K562 (cell line): Measurements from ENCODE around the gene CELF4. TPM values are rescaled to one million over a fixed set of nuclear protein-coding genes. Genes with fewer than 3 reads are reported as not detected.

Experiments used
- ATAC-seq: fragments of 200-7000 bp; cut with Tn5 transposase; 3 replicates; pipeline ENCODE4 v1.9.1; 2020; ENCODE audit warnings: moderate library complexity
- BruUV-seq: library from RNA; stranded (reverse); fragments of 400-500 nt; replicated peaks from 2 replicates; lab custom pipeline; 2021; lab: Mats Ljungman, UMichigan
- CTCF ChIA-PET: fragments of 300-600 bp; formaldehyde crosslinking; extraction: SDS; loops from one replicate; lab custom pipeline; 2021; ENCODE audit warnings: low intra/inter-chr PET ratio; lab: Yijun Ruan, JAX
- POLR2A ChIA-PET: fragments of 300-600, 350-650 bp; sonication (Branson Sonifier 250); formaldehyde crosslinking; extraction: SDS; loops from one replicate; lab custom pipeline; 2021; ENCODE audit warnings: antibody characterized with exemption, inconsistent platforms; lab: Yijun Ruan, JAX
- DNase-seq, 4 experiments: peaks; one replicate each; pipeline versions ENCODE4 v3.0.0 to v3.0.0-alpha.2; 2011 to 2018; ENCODE audit warnings: low spot score in 3 of 4, mixed read lengths in 3 of 4; ENCODE audit errors: extremely low read depth in 1 of 4
- FAIRE-seq: peaks from 2 replicates; lab custom pipeline; 2011; peaks lifted over from hg19 to GRCh38; lab: Jason Lieb, UNC
- H2AFZ ChIP-seq: 2 replicates; pipeline ENCODE4 v1.6.0; 2011; ENCODE audit warnings: low read depth, low read length, control low read depth, inconsistent platforms
- H3K27ac ChIP-seq: fragments of 200-600 bp; 3 replicates; pipeline ENCODE4 v1.8.0; 2011; ENCODE audit warnings: low read depth, mild to moderate bottlenecking, control low read depth, inconsistent platforms, low read length, moderate library complexity, mixed read lengths; ENCODE audit errors: extremely low read depth
- H3K27me3 ChIP-seq, 2 experiments: fragments of 300-600 bp in 1 of 2; 2 replicates in 1 of 2; 3 replicates in 1 of 2; pipeline versions ENCODE4 v1.6.0 to v1.8.0; 2011; ENCODE audit warnings: inconsistent platforms in 2 of 2, low read length in 2 of 2, mild to moderate bottlenecking in 1 of 2, mixed read lengths in 1 of 2, moderate library complexity in 1 of 2; ENCODE audit not compliant: control insufficient read depth in 2 of 2, insufficient read depth in 2 of 2
- H3K36me3 ChIP-seq: fragments of 300-600 bp; 3 replicates; pipeline ENCODE4 v1.8.0; 2011; ENCODE audit warnings: mild to moderate bottlenecking, low read length, inconsistent platforms; ENCODE audit not compliant: control insufficient read depth, insufficient read depth
- H3K4me1 ChIP-seq, 2 experiments: fragments of 200-600 bp in 1 of 2; replicated peaks in 1 of 2; 2 replicates in 1 of 2; 3 replicates in 1 of 2; pipeline versions ENCODE4 v1.5.1 to v1.8.0; 2011; ENCODE audit warnings: inconsistent platforms in 2 of 2, low read length in 2 of 2, mild to moderate bottlenecking in 1 of 2, mixed read lengths in 1 of 2, moderate library complexity in 1 of 2; ENCODE audit not compliant: control insufficient read depth in 2 of 2, insufficient read depth in 2 of 2
- H3K4me2 ChIP-seq: 2 replicates; pipeline ENCODE4 v1.6.1; 2011; ENCODE audit warnings: low read length, control low read depth, inconsistent platforms, mixed read lengths; ENCODE audit not compliant: insufficient read depth
- H3K4me3 ChIP-seq: fragments of 200-600 bp; sonication (generic), shearing (Covaris generic); 2 replicates; pipeline ENCODE4 v1.5.1; 2016; ENCODE audit warnings: control low read depth, inconsistent platforms
- H3K79me2 ChIP-seq: fragments of 200-600 bp; 3 replicates; pipeline ENCODE4 v1.8.0; 2011; ENCODE audit warnings: low read length, inconsistent platforms; ENCODE audit not compliant: control insufficient read depth, insufficient read depth
- H3K9ac ChIP-seq, 2 experiments: 2 replicates each; pipeline versions ENCODE4 v1.6.0 to v1.6.1; 2011; ENCODE audit warnings: low read depth in 2 of 2, low read length in 2 of 2, control low read depth in 1 of 2, inconsistent platforms in 1 of 2, mild to moderate bottlenecking in 1 of 2, mixed read lengths in 1 of 2; ENCODE audit not compliant: insufficient read depth in 1 of 2
- H3K9me1 ChIP-seq: one replicate; pipeline ENCODE4 v1.6.0; 2011; ENCODE audit warnings: inconsistent platforms, mild to moderate bottlenecking, low read length, moderate library complexity; ENCODE audit not compliant: control insufficient read depth, insufficient read depth
- H3K9me3 ChIP-seq: replicated peaks from 2 replicates; pipeline ENCODE4 v1.5.1; 2011; ENCODE audit warnings: low read depth, low read length, inconsistent platforms; ENCODE audit not compliant: control insufficient read depth, insufficient read depth
- H4K20me1 ChIP-seq: replicated peaks from 2 replicates; pipeline ENCODE4 v1.6.1; 2011; ENCODE audit warnings: low read length, inconsistent platforms, mixed read lengths; ENCODE audit not compliant: control insufficient read depth, insufficient read depth
- CBX8 ChIP-seq: fragments of 200-600 bp; sonication (generic); IDR thresholded peaks from 2 replicates; pipeline ENCODE4 v1.6.1; 2012; ENCODE audit warnings: borderline replicate concordance, mixed run types, low read depth, mild to moderate bottlenecking, moderate library complexity, mixed read lengths, low read length, control low read depth, inconsistent platforms; ENCODE audit not compliant: poor library complexity, severe bottlenecking; ENCODE audit errors: extremely low read depth
- CGGBP1 ChIP-seq: fragments of 250-450 bp; sonication (Bioruptor Pico); IDR thresholded peaks from 2 replicates; pipeline ENCODE4 v1.9.0; 2021; ENCODE audit warnings: mild to moderate bottlenecking
- CREB5 ChIP-seq: fragments of 250-450 bp; sonication (Bioruptor Pico); IDR thresholded peaks from 2 replicates; pipeline ENCODE4 v1.5.0; 2020; ENCODE audit warnings: mild to moderate bottlenecking
- FOXP1 ChIP-seq: sonication (generic); formaldehyde crosslinking; IDR thresholded peaks from 2 replicates; pipeline ENCODE4 v1.8.0; 2022; ENCODE audit warnings: mild to moderate bottlenecking, missing genetic modification reagents
- HNRNPK ChIP-seq: fragments of 200-400 bp; formaldehyde crosslinking; IDR thresholded peaks from one replicate; pipeline ENCODE4 v1.6.1; 2018; ENCODE audit warnings: mild to moderate bottlenecking, low read depth, low read length; ENCODE audit not compliant: poor library complexity, severe bottlenecking
- NFIX ChIP-seq: fragments of 250-450 bp; sonication (Bioruptor Pico); IDR thresholded peaks from 2 replicates; pipeline ENCODE4 v1.4.0; 2020; ENCODE audit warnings: low read depth, mild to moderate bottlenecking, moderate library complexity
- RBBP5 ChIP-seq: fragments of 200-600 bp; sonication (generic); IDR thresholded peaks from 2 replicates; pipeline ENCODE4 v1.6.1; 2012; ENCODE audit warnings: borderline replicate concordance, mild to moderate bottlenecking, low read length, control low read depth, inconsistent platforms; ENCODE audit not compliant: insufficient read depth, poor library complexity, severe bottlenecking
- SAP30 ChIP-seq: fragments of 200-600 bp; sonication (generic); IDR thresholded peaks from 2 replicates; pipeline ENCODE4 v1.6.1; 2012; ENCODE audit warnings: borderline replicate concordance, low read depth, mild to moderate bottlenecking, moderate library complexity, low read length, control low read depth, inconsistent platforms; ENCODE audit not compliant: insufficient read depth, poor library complexity, severe bottlenecking
- SP1 ChIP-seq: sonication (generic); formaldehyde crosslinking; IDR thresholded peaks from 2 replicates; pipeline ENCODE4 v1.8.1; 2022; ENCODE audit warnings: mild to moderate bottlenecking, missing genetic modification reagents
- USF1 ChIP-seq: sonication (generic); formaldehyde crosslinking; IDR thresholded peaks from 2 replicates; pipeline ENCODE4 v1.9.0; 2022; ENCODE audit warnings: mild to moderate bottlenecking, missing genetic modification reagents
- ZNF280B ChIP-seq: fragments of 250-450 bp; sonication (Bioruptor Pico); IDR thresholded peaks from 2 replicates; pipeline ENCODE4 v1.5.1; 2021; ENCODE audit warnings: mild to moderate bottlenecking
- ZNF561 ChIP-seq: fragments of 450-650 bp; formaldehyde crosslinking; conservative IDR thresholded peaks from 2 replicates; pipeline ENCODE4 v1.4.0; 2020; ENCODE audit warnings: mild to moderate bottlenecking, moderate library complexity
- ZNF639 ChIP-seq, 2 experiments: fragments of 200-800 bp in 1 of 2; sonication (Bioruptor generic) in 1 of 2; sonication (generic) in 1 of 2; formaldehyde crosslinking in 1 of 2; IDR thresholded peaks in 1 of 2; conservative IDR thresholded peaks in 1 of 2; 2 replicates each; pipeline versions ENCODE4 v1.5.0 to v1.6.1; 2016 to 2020; ENCODE audit warnings: missing compliant biosample characterization in 1 of 2, missing genetic modification characterization in 1 of 2, missing genetic modification reagents in 1 of 2
- ZNF780A ChIP-seq: fragments of 250-450 bp; sonication (Bioruptor Pico); IDR thresholded peaks from 2 replicates; pipeline ENCODE4 v1.5.0; 2021; ENCODE audit warnings: mild to moderate bottlenecking
- WGBS: fragments of 100-300 bp; shearing (Covaris generic); methylation state at CpG from one replicate; pipeline ENCODE4 v1.1.6; 2016; ENCODE audit warnings: low coverage, mixed read lengths; ENCODE audit not compliant: insufficient coverage; ENCODE audit errors: missing lambda C conversion rate; 5-methylcytosine and 5-hydroxymethylcytosine counted together
- in situ Hi-C: fragments of 300-500 bp; cut with MboI; formaldehyde crosslinking; loops from 4 replicates; pipeline ENCODE4 v1.15.0; 2018; ENCODE audit warnings: inconsistent platforms, mixed read lengths
- intact Hi-C: fragments of 100-400 bp; cut with micrococcal nuclease; formaldehyde crosslinking; loops from 2 replicates; pipeline ENCODE4 v1.14.2; 2022
- polyA plus RNA-seq, 8 experiments: library from polyadenylated mRNA; depleted of rRNA in 4 of 8; stranded (reverse) in 5 of 8; unstranded in 3 of 8; fragments of >200 nt; fragmentation: Nextera tagmentation in 2 of 8; fragmentation: Illumina TruSeq in 1 of 8; extraction: Ambion mirVana in 2 of 8; extraction: Trizol in 1 of 8; gene quantifications; 2 replicates each; pipeline versions ENCODE4 v1.2.1 to v1.2.3, GENCODE V29; 2011 to 2014; ENCODE audit warnings: inconsistent platforms in 1 of 8, missing spikeins in 1 of 8
- total RNA-seq, 7 experiments: library from RNA; depleted of rRNA in 6 of 7; stranded (reverse); fragments of >200 nt in 6 of 7; fragmentation: Illumina TruSeq in 2 of 7; extraction: Trizol in 2 of 7; gene quantifications; 2 replicates each; pipeline versions ENCODE4 v1.2.1 to v1.2.3, GENCODE V29; 2011 to 2021; ENCODE audit warnings: low replicate concordance in 1 of 7

CELF4 gene
- total and polyA plus RNA-seq, 9 of the 15 experiments (the other 6 are each of a cell fraction or from before 2014, with no cell fraction given), result 0.04 to 0.24 (median 0.07) TPM; not detected in 3

- Histone ChIP-seq H3K9me1 (no peaks in the 10 kb centered on the region), H3K27ac (no peak overlapping the region), H3K4me3 (no peak overlapping the region), H3K79me2 (no peaks in the 10 kb centered on the region), H2AFZ (no peak overlapping the region), H3K36me3 (no peaks in the 10 kb centered on the region), H3K4me2 (no peak overlapping the region), H3K9me3 (no peaks in the 10 kb centered on the region), H3K27me3 (peaks cover 2 to 19% of the 10 kb centered on the region in 2 experiments; a peak in 2 of 5 replicates), H3K4me1 (peaks cover 0 to 2% of the 10 kb centered on the region in 2 experiments; a peak in 1 of 5 replicates), H4K20me1 (no peaks in the 10 kb centered on the region; the same call in 1 of the 2 replicates), H3K9ac (no peak overlapping the region)
- intact Hi-C loops (loop anchor here (10.0 kb wide), 1 partner anchor 208 kb away; no protein-coding TSS in a partner anchor), in situ Hi-C loops (loop anchor here (10.0 kb wide), 1 partner anchor 148 kb away; no protein-coding TSS in a partner anchor)
- CTCF ChIA-PET, result no interaction called here
- ATAC-seq, result no peak
- 1% methylated on average over 9 of the region's 9 CpGs for WGBS
- no peak for FAIRE-seq
- DNase-seq, result no peak
- BruUV-seq, result no TSS peak
- POLR2A ChIA-PET, result no interaction called here
- TF ChIP-seq HNRNPK (no peak), NFIX (CRISPR knock-in tag) (no peak), ZNF561 (CRISPR knock-in tag) (no peak), CGGBP1 (CRISPR knock-in tag) (no peak), SP1 (CRISPR knock-in tag) (no peak), CREB5 (CRISPR knock-in tag) (no peak), FOXP1 (CRISPR knock-in tag) (no peak), ZNF639 (CRISPR knock-in tag; conservative IDR thresholded peaks at IDR 0.05 in 1 of 2, IDR thresholded peaks at IDR 0.05 in 1 of 2) (no peak), ZNF280B (CRISPR knock-in tag) (no peak), RBBP5 (no peak), CBX8 (no peak), USF1 (CRISPR knock-in tag) (no peak), SAP30 (no peak), ZNF780A (CRISPR knock-in tag) (no peak)
Measured at GRCh38 chr18:37532917-37533316, 32.7 kb downstream of the CELF4 start.
